Measurements from ENCODE around the gene PNMT. TPM values are rescaled to one million over a fixed set of nuclear protein-coding genes. Genes with fewer than 3 reads are reported as not detected.

Gene PNMT
- total and polyA plus RNA-seq, 2 of the 4 experiments (the other 2 are of a cell fraction), result not detected

DNA sequence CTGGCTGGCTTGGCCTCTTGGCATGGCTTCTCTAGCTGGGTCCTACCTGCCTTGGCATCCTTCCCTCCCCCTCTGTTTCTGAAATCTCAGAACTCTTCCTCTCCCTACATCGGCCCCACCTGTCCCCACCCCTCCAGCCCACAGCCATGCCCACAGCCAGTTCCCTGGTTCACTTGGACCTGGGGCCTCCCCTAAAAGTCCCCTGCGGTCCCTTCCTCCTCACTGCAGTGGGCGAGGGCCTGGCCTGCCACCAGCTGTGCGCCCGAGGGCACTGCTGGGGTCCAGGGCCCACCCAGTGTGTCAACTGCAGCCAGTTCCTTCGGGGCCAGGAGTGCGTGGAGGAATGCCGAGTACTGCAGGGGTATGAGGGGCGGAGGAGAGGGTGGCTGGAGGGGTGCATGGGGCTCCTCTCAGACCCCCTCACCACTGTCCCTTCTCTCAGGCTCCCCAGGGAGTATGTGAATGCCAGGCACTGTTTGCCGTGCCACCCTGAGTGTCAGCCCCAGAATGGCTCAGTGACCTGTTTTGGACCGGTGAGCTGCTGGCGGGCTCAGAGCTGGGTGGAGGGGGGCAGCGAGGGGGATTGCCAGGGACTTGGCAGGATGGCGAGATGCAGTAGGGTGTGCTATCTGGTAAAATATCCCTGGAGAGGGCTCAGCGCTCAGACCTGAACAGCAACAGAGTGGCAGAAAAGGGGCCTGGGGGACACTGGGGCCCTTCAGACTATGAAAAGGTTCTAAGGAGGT, 48.0 kb downstream of the PNMT start:
- no TSS peak for BruUV-seq (replicated peaks)
- POLR2A ChIA-PET (ENCODE audit: unreplicated experiment), result no interaction called here
- ATAC-seq (ENCODE audit: low read depth), result no peak

More for the DNA sequence above, 48.0 kb downstream of the PNMT start:
- H3K79me1 ChIP-seq (ENCODE audit: low read depth in 1 of 2, low read length in 2 of 2), result no peaks in the 10 kb centered on the region
- no peaks in the 10 kb centered on the region for H3K27me3 ChIP-seq (ENCODE audit: control insufficient read depth, insufficient read depth, low read length)
- no peak overlapping the region for H3K18ac ChIP-seq (ENCODE audit: low read depth, low read length)
- no peak for DNase-seq
- in situ Hi-C loops (cut with MboI; ENCODE audit: low sequenced_read_pairs), result no loop called here
- H3K56ac ChIP-seq (ENCODE audit: extremely low read depth, insufficient read depth, low read length), result no peak overlapping the region
- H3K23ac ChIP-seq (ENCODE audit: low read depth, low read length), result no peak overlapping the region
- intact Hi-C loops (cut with micrococcal nuclease), result no loop called here
- no peak overlapping the region for H3K14ac ChIP-seq (replicated peaks; ENCODE audit: low read depth, low read length)
- H2BK15ac ChIP-seq (ENCODE audit: low read depth, low read length), result no peak overlapping the region
- H3K27ac ChIP-seq (ENCODE audit: insufficient read depth, low read length), result no peak overlapping the region
- no CpG with 5 or more reads among the region's 15 CpGs for WGBS, 2 experiments (ENCODE audit: extremely low coverage in 2 of 2, insufficient read length in 1 of 2)
- no peak overlapping the region for H2AK9ac ChIP-seq (replicated peaks; ENCODE audit: low read depth, low read length, poor library complexity)
- no peak overlapping the region for H2BK120ac ChIP-seq (ENCODE audit: low read depth, low read length)
- H3K4me3 ChIP-seq (ENCODE audit: insufficient read depth, low read depth, low read length), result no peak overlapping the region
- H2AK5ac ChIP-seq (ENCODE audit: low read depth, low read length), result no peak overlapping the region
- H4K20me1 ChIP-seq (ENCODE audit: insufficient read depth, low read length), result no peaks in the 10 kb centered on the region
- H2BK5ac ChIP-seq (ENCODE audit: low read depth, low read length, poor library complexity, severe bottlenecking), result no peak overlapping the region
- no peaks in the 10 kb centered on the region for H3K4me1 ChIP-seq (ENCODE audit: control insufficient read depth, insufficient read depth, low read length)
- no peak overlapping the region for H3K9ac ChIP-seq (ENCODE audit: low read depth, low read length)
- no peak overlapping the region for H3K4me2 ChIP-seq (ENCODE audit: low read depth, low read length)
- H3K4ac ChIP-seq (ENCODE audit: low read depth, low read length), result no peak overlapping the region
- H3K9me1 ChIP-seq (ENCODE audit: insufficient read depth, low read length), result no peaks in the 10 kb centered on the region
- H4K91ac ChIP-seq (ENCODE audit: insufficient read depth, low read depth, low read length), result no peak overlapping the region
- dilution Hi-C loops (cut with HindIII; ENCODE audit: low sequenced_read_pairs, unreplicated experiment), result no loop called here
- no peaks in the 10 kb centered on the region for H3K9me3 ChIP-seq (ENCODE audit: control insufficient read depth, insufficient read depth, low read length)
- no peak overlapping the region for H2BK20ac ChIP-seq (ENCODE audit: low read depth, low read length)
- no peak overlapping the region for H4K5ac ChIP-seq (ENCODE audit: low read depth, low read length)
- CTCF ChIA-PET, result no interaction called here
- no peak overlapping the region for H2AFZ ChIP-seq (replicated peaks; ENCODE audit: low read length, poor library complexity)
- H3K36me3 ChIP-seq (ENCODE audit: control insufficient read depth, insufficient read depth, low read length), result peaks cover 56% of the 10 kb centered on the region
- no peak overlapping the region for H4K8ac ChIP-seq (ENCODE audit: low read depth in 2 of 2, low read length in 2 of 2)
- no peak for TF ChIP-seq NFE2L2 (IDR thresholded peaks at IDR 0.05; ENCODE audit: low read depth, low read length)
- no peak for TF ChIP-seq RFX5 (IDR thresholded peaks at IDR 0.05; ENCODE audit: low read depth, low read length)
- no peak for TF ChIP-seq CEBPB (IDR thresholded peaks at IDR 0.05; ENCODE audit: low read depth, low read length)

Data from IMR-90 (cell line).